Upper lobe of left lung (tissue), 6 donors: ENCODE measurements around the gene TVP23A. TPM values are rescaled to one million over a fixed set of nuclear protein-coding genes. Genes with fewer than 3 reads are reported as not detected.
A peak's percentile ranks its signal among the peaks of the same experiment; 100 is the strongest.

ENCODE experiments used
- ATAC-seq, 2 donors: fragments of 200-7000 bp; cut with Tn5 transposase; one replicate each; pipeline ENCODE4 v1.9.1; 2022; ENCODE audit warnings: mild to moderate bottlenecking in 2 of 2, moderate library complexity in 2 of 2; ENCODE audit not compliant: low FRiP score in 2 of 2
- DNase-seq, 2 donors: peaks; one replicate each; pipeline ENCODE4 v3.0.0-alpha.2; 2019 to 2020
- H3K27ac ChIP-seq, 4 donors: fragments of 200-600 bp; sonication (generic); one replicate each; pipeline ENCODE4 v1.5.1; 2016 to 2019
- H3K27me3 ChIP-seq, 4 donors: fragments of 200-600 bp; sonication (generic); one replicate each; pipeline ENCODE4 v1.5.1; 2017 to 2019
- H3K36me3 ChIP-seq, 4 donors: fragments of 200-600 bp; sonication (generic); one replicate each; pipeline ENCODE4 v1.5.1; 2016 to 2019
- H3K4me1 ChIP-seq, 4 donors: fragments of 200-600 bp; sonication (generic); one replicate each; pipeline ENCODE4 v1.5.1; 2018 to 2019
- H3K4me3 ChIP-seq, 4 donors: fragments of 200-600 bp; sonication (generic); one replicate each; pipeline ENCODE4 v1.5.1; 2017 to 2019; ENCODE audit warnings: mild to moderate bottlenecking in 2 of 4, moderate library complexity in 1 of 4
- H3K9me3 ChIP-seq, 4 donors: fragments of 200-600 bp; sonication (generic); one replicate each; pipeline ENCODE4 v1.5.1; 2018 to 2019
- CTCF ChIP-seq, 6 experiments: fragments of 450-650 bp in 4 of 6; fragments of 200-600 bp in 2 of 6; sonication (generic) in 2 of 6; IDR thresholded peaks; one replicate each; pipeline ENCODE4 v1.5.1; 2016 to 2019; ENCODE audit warnings: antibody characterized with exemption in 6 of 6
- EP300 ChIP-seq, 4 donors: sonication (generic); formaldehyde crosslinking; IDR thresholded peaks; one replicate each; pipeline ENCODE4 v1.5.1; 2017; ENCODE audit warnings: antibody characterized with exemption in 4 of 4, control low read depth in 2 of 4
- POLR2A ChIP-seq, 4 donors: fragments of 450-650 bp; IDR thresholded peaks; one replicate each; pipeline ENCODE4 v1.5.1; 2016 to 2017; ENCODE audit warnings: antibody characterized with exemption in 4 of 4, mild to moderate bottlenecking in 2 of 4
- POLR2AphosphoS5 ChIP-seq, 2 donors: sonication (generic); formaldehyde crosslinking; IDR thresholded peaks; one replicate each; pipeline ENCODE4 v1.5.1; 2017; ENCODE audit warnings: antibody characterized with exemption in 2 of 2
- WGBS, 2 donors: methylation state at CpG; one replicate each; pipeline ENCODE4 v1.1.5; 2017 to 2018; 5-methylcytosine and 5-hydroxymethylcytosine counted together
- total RNA-seq, 6 donors: library from RNA; depleted of rRNA in 4 of 6; stranded (reverse); fragments of >200 nt in 4 of 6; gene quantifications; one replicate each; pipeline versions ENCODE4 v1.1.0 to v1.2.1, GENCODE V29; 2016 to 2021
- donor health status: DM: no; HTN: no; CAD: no; lungs with moderate emphysema.
- donor health status: DM: no; HTN: yes; CAD: no; lungs with severe emphysema.

TVP23A gene
- total RNA-seq, 6 donors from 2014 or later: 0.20 to 2.3 (median 0.61) TPM; not detected in 2

DNA sequence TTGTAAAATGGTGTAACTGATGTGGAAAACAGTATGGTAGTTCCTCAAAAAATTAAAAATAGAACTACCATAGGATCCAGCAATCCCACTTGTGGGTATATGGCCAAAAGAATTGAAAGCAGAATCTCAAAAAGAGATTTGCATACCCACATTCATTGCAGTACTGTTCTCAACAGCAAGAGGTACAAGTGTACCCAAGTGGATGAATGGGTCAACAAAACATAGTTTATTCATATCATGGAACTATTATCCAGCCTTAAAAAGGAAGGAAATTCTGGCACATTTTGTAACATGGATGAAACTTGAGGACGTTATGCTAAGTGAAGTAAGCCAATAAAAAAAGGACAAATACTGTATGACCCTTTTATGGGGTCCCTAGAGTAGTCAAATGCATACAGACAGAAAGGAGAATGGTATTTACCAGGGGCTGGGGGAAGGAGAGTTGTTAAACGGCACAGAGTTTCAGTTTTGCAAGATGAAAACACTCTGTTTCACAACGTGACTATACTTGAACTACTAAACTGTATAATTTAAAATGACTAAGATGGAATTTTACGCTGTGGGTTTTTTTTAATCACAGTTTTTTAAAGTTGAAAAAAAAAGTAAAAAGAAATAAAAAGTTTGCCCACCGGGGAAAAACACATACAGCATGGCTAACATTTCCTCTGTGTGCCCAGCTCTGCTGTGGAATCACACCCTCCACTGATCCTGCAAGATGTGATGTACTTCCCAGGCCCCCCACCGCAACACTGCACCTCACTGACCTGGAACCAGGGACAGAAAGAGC lies 6.1 kb downstream of the TVP23A start:
- Histone ChIP-seq H3K4me1 (peaks cover 0 to 9% (median 2%) of the 10 kb centered on the region in 4 donors), H3K4me3 (no peak overlapping the region), H3K9me3 (no peaks in the 10 kb centered on the region), H3K36me3 (no peaks in the 10 kb centered on the region), H3K27me3 (no peaks in the 10 kb centered on the region), H3K27ac (no peak overlapping the region)
- ATAC-seq (no peak), DNase-seq (no peak)
- WGBS, 2 donors: 47 to 53% methylated on average over 6 of the region's 6 CpGs
- TF ChIP-seq CTCF (IDR thresholded peaks at IDR 0.05): peak in 1 of 6 experiments; percentile 8
- no peak for TF ChIP-seq EP300 (IDR thresholded peaks at IDR 0.05)
- TF ChIP-seq POLR2AphosphoS5 (IDR thresholded peaks at IDR 0.05): no peak
- no peak for TF ChIP-seq POLR2A (IDR thresholded peaks at IDR 0.05)

DNA sequence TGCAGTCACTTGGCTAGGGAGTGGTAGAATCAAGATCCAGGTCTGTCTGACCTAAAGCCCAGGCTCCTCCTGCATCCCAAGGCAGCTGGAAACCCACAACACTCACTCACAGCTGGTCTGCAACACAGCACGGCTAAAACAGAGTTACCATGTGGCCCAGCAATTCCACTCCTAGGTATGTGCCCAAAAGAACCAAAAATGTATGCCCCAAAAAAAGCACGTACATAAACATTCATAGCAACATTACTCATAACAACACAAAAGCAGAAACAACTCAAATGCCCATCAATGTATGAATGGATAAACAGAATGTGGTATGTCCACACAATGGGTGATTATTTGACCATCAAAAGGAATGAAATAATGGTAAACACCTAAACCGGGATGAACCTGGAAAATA lies 8.9 kb downstream of the TVP23A start:
- no peaks in the 10 kb centered on the region for H3K9me3 ChIP-seq
- no peaks in the 10 kb centered on the region for H3K27me3 ChIP-seq
- H3K4me3 ChIP-seq: no peak overlapping the region
- no peaks in the 10 kb centered on the region for H3K36me3 ChIP-seq
- 91 to 92% methylated on average over 3 of the region's 3 CpGs for WGBS, 2 donors
- TF ChIP-seq POLR2A (IDR thresholded peaks at IDR 0.05) (no peak), POLR2AphosphoS5 (IDR thresholded peaks at IDR 0.05) (no peak), EP300 (IDR thresholded peaks at IDR 0.05) (no peak), CTCF (IDR thresholded peaks at IDR 0.05) (no peak)
- peaks cover 0 to 9% (median 2%) of the 10 kb centered on the region in 4 donors for H3K4me1 ChIP-seq
- DNase-seq: no peak
- ATAC-seq: no peak
- H3K27ac ChIP-seq: no peak overlapping the region

GRCh38 chr16:10808850-10809249 lies 9.7 kb downstream of the TVP23A start:
- H3K27ac ChIP-seq: no peak overlapping the region
- TF ChIP-seq POLR2A (IDR thresholded peaks at IDR 0.05): no peak
- TF ChIP-seq CTCF (IDR thresholded peaks at IDR 0.05): no peak
- TF ChIP-seq EP300 (IDR thresholded peaks at IDR 0.05): no peak
- no peak for TF ChIP-seq POLR2AphosphoS5 (IDR thresholded peaks at IDR 0.05)
- DNase-seq: no peak
- 76 to 98% methylated on average over 3 of the region's 3 CpGs for WGBS, 2 donors
- H3K4me3 ChIP-seq: no peak overlapping the region
- no peaks in the 10 kb centered on the region for H3K9me3 ChIP-seq
- H3K36me3 ChIP-seq: no peaks in the 10 kb centered on the region
- no peak for ATAC-seq
- no peaks in the 10 kb centered on the region for H3K27me3 ChIP-seq
- H3K4me1 ChIP-seq: peaks cover 0 to 9% (median 2%) of the 10 kb centered on the region in 4 donors

DNA sequence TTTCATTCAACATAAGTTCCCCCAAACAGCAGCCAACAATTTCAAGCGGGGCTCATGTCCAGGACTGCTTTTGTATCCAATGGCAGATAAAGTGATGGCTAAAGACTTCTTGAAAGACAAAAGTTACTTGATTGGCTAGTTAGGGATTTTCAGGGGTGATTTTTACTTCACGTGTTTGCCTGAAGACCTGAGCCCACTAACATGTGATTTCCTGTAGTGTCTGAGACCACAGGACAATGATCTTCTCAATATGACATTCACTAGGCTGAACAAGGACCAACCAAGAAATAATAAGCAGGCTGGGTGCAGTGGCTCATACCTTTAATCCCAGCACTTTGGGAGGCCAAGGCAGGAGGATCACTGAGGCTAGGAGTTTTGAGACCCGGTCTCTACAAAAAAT lies 10.4 kb downstream of the TVP23A start:
- Histone ChIP-seq H3K36me3 (no peaks in the 10 kb centered on the region), H3K4me1 (peaks cover 0 to 9% (median 2%) of the 10 kb centered on the region in 4 donors), H3K27ac (no peak overlapping the region), H3K9me3 (no peaks in the 10 kb centered on the region), H3K27me3 (no peaks in the 10 kb centered on the region), H3K4me3 (no peak overlapping the region)
- no peak for DNase-seq
- 86 to 87% methylated on average over 3 of the region's 3 CpGs for WGBS, 2 donors
- no peak for ATAC-seq
- TF ChIP-seq POLR2A (IDR thresholded peaks at IDR 0.05): no peak
- TF ChIP-seq EP300 (IDR thresholded peaks at IDR 0.05): no peak
- no peak for TF ChIP-seq CTCF (IDR thresholded peaks at IDR 0.05)
- no peak for TF ChIP-seq POLR2AphosphoS5 (IDR thresholded peaks at IDR 0.05)

GRCh38 chr16:10806698-10807097 lies 11.9 kb downstream of the TVP23A start:
- ATAC-seq (peak in 1 of 2 donors; percentile 61), DNase-seq (no peak)
- no peak for TF ChIP-seq POLR2AphosphoS5 (IDR thresholded peaks at IDR 0.05)
- no peak for TF ChIP-seq CTCF (IDR thresholded peaks at IDR 0.05)
- TF ChIP-seq POLR2A (IDR thresholded peaks at IDR 0.05): no peak
- no peak for TF ChIP-seq EP300 (IDR thresholded peaks at IDR 0.05)
- 76 to 77% methylated on average over 6 of the region's 6 CpGs for WGBS, 2 donors
- H3K36me3 ChIP-seq: no peaks in the 10 kb centered on the region
- no peak overlapping the region for H3K27ac ChIP-seq
- no peaks in the 10 kb centered on the region for H3K9me3 ChIP-seq
- no peaks in the 10 kb centered on the region for H3K4me1 ChIP-seq
- no peaks in the 10 kb centered on the region for H3K27me3 ChIP-seq
- no peak overlapping the region for H3K4me3 ChIP-seq
